B cell (primary cell): ENCODE data around the gene GIMAP6. TPM values are rescaled to one million over a fixed set of nuclear protein-coding genes. Genes with fewer than 3 reads are reported as not detected.
"Not testable (repeated sequence)": the region's sequence is repeated elsewhere in the genome, so short reads cannot be mapped to it uniquely, and the experiment has no call there.

ENCODE experiments used
- ATAC-seq: fragments of 200-7000 bp; cut with Tn5 transposase; one replicate; pipeline ENCODE4 v1.10.0; 2021; ENCODE audit warnings: low read depth, mild to moderate bottlenecking, moderate number of reproducible peaks, moderate library complexity
- CTCF ChIA-PET: fragments of 350-600 bp; sonication (Branson Sonifier 250); formaldehyde crosslinking; loops from one replicate; lab custom pipeline; 2021; ENCODE audit warnings: antibody characterized with exemption, inconsistent platforms; lab: Charles Lee
- POLR2A ChIA-PET: fragments of 350-600 bp; sonication (Branson Sonifier 250); formaldehyde crosslinking; loops from one replicate; lab custom pipeline; 2021; ENCODE audit warnings: antibody characterized with exemption; lab: Charles Lee
- DNase-seq: peaks from one replicate; pipeline ENCODE4 v3.0.0; 2013
- H2AFZ ChIP-seq: 2 replicates; pipeline ENCODE4 v1.6.1; 2012; ENCODE audit warnings: mild to moderate bottlenecking, low read depth, low read length; ENCODE audit not compliant: insufficient read depth, poor library complexity, severe bottlenecking
- H3K27ac ChIP-seq, 2 donors: 1 replicate in 1 of 2; 2 replicates in 1 of 2; pipeline ENCODE4 v1.5.1; 2012 to 2013; ENCODE audit warnings: low read length in 2 of 2, mild to moderate bottlenecking in 2 of 2, moderate library complexity in 1 of 2
- H3K27me3 ChIP-seq, 4 experiments: fragments of 200-600 bp in 1 of 4; sonication (generic) in 1 of 4; replicated peaks in 1 of 4; 1 replicate in 2 of 4; 2 replicates in 2 of 4; pipeline versions ENCODE4 v1.6.1 to v1.7.0; 2013 to 2016; ENCODE audit warnings: low read length in 3 of 4, mild to moderate bottlenecking in 2 of 4, mixed read lengths in 1 of 4, moderate library complexity in 1 of 4; ENCODE audit not compliant: insufficient read depth in 4 of 4, control insufficient read depth in 3 of 4; ENCODE audit errors: control extremely low read depth in 1 of 4
- H3K36me3 ChIP-seq, 2 experiments: replicated peaks in 1 of 2; 1 replicate in 1 of 2; 2 replicates in 1 of 2; pipeline versions ENCODE4 v1.6.1 to v1.7.1; 2013; ENCODE audit warnings: low read length in 1 of 2; ENCODE audit not compliant: insufficient read depth in 2 of 2, control insufficient read depth in 1 of 2; ENCODE audit errors: control extremely low read depth in 1 of 2, extremely low read depth in 1 of 2
- H3K4me1 ChIP-seq, 2 donors: fragments of 200-600 bp in 1 of 2; sonication (generic) in 1 of 2; 1 replicate in 1 of 2; 2 replicates in 1 of 2; pipeline versions ENCODE4 v1.5.1 to v1.6.1; 2013 to 2017; ENCODE audit warnings: low read length in 2 of 2; ENCODE audit not compliant: control insufficient read depth in 2 of 2, insufficient read depth in 2 of 2
- H3K4me2 ChIP-seq: replicated peaks from 2 replicates; pipeline ENCODE3; 2012; ENCODE audit warnings: mild to moderate bottlenecking, low read depth, low read length; ENCODE audit not compliant: poor library complexity, severe bottlenecking
- H3K4me3 ChIP-seq, 5 experiments: fragments of 200-600 bp in 1 of 5; sonication (generic) in 1 of 5; 1 replicate in 3 of 5; 2 replicates in 2 of 5; pipeline versions ENCODE4 v1.5.1 to v1.7.0; 2011 to 2016; ENCODE audit warnings: low read length in 4 of 5, mild to moderate bottlenecking in 4 of 5, low read depth in 2 of 5, control low read depth in 1 of 5, moderate library complexity in 1 of 5; ENCODE audit not compliant: insufficient read depth in 1 of 5; ENCODE audit errors: control extremely low read depth in 1 of 5, extremely low read depth in 1 of 5
- H3K79me2 ChIP-seq: fragments of 200-600 bp; sonication (generic); one replicate; pipeline ENCODE4 v1.6.0; 2016; ENCODE audit warnings: low read length; ENCODE audit not compliant: control insufficient read depth, insufficient read depth
- H3K9ac ChIP-seq: fragments of 200-600 bp; sonication (generic); 2 replicates; pipeline ENCODE4 v1.6.1; 2017; ENCODE audit warnings: mild to moderate bottlenecking, low read length, moderate library complexity
- H3K9me3 ChIP-seq, 3 donors: one replicate each; pipeline versions ENCODE4 v1.6.1 to v1.7.1; 2013; ENCODE audit warnings: low read length in 2 of 3; ENCODE audit not compliant: control insufficient read depth in 2 of 3, insufficient read depth in 1 of 3; ENCODE audit errors: control extremely low read depth in 1 of 3
- H4K20me1 ChIP-seq: 2 replicates; pipeline ENCODE4 v1.6.0; 2012; ENCODE audit warnings: mild to moderate bottlenecking, low read length; ENCODE audit not compliant: insufficient read depth, control insufficient read depth, poor library complexity, severe bottlenecking
- H3K27ac Mint-ChIP-seq: one replicate; pipeline ENCODE4 v1.8.0; 2021; ENCODE audit warnings: mixed read lengths
- H3K27me3 Mint-ChIP-seq: one replicate; pipeline ENCODE4 v1.8.0; 2021; ENCODE audit warnings: mixed read lengths
- H3K4me1 Mint-ChIP-seq: one replicate; pipeline ENCODE4 v1.8.0; 2021; ENCODE audit warnings: mixed read lengths
- H3K4me3 Mint-ChIP-seq: one replicate; pipeline ENCODE4 v1.8.0; 2021; ENCODE audit warnings: mixed read lengths
- H3K9me3 Mint-ChIP-seq: one replicate; pipeline ENCODE4 v1.8.0; 2022; ENCODE audit warnings: mixed read lengths; ENCODE audit not compliant: insufficient read depth
- WGBS: methylation state at CpG from one replicate; pipeline ENCODE4 v1.1.5; 2013; ENCODE audit warnings: missing lambda C conversion rate; ENCODE audit not compliant: insufficient coverage; 5-methylcytosine and 5-hydroxymethylcytosine counted together
- intact Hi-C: fragments of 100-400 bp; cut with micrococcal nuclease; formaldehyde crosslinking; loops from one replicate; pipeline ENCODE4 v1.10.0; 2022
- polyA plus RNA-seq: library from polyadenylated mRNA; depleted of rRNA; stranded (reverse); fragments of >200 nt; gene quantifications from 2 replicates; pipeline ENCODE4 v1.2.3, GENCODE V29; 2012
- total RNA-seq, 2 donors: library from RNA; stranded (reverse); fragments of 120-200 nt in 1 of 2; gene quantifications; 1 replicate in 1 of 2; 2 replicates in 1 of 2; pipeline versions ENCODE4 v1.2.3 to v1.2.4, GENCODE V29; 2013 to 2022

The GIMAP6 gene
- total and polyA plus RNA-seq, 2 donors (not counting 1 experiment from before 2014, with no cell fraction given), result 0.39 to 0.45 TPM

DNA sequence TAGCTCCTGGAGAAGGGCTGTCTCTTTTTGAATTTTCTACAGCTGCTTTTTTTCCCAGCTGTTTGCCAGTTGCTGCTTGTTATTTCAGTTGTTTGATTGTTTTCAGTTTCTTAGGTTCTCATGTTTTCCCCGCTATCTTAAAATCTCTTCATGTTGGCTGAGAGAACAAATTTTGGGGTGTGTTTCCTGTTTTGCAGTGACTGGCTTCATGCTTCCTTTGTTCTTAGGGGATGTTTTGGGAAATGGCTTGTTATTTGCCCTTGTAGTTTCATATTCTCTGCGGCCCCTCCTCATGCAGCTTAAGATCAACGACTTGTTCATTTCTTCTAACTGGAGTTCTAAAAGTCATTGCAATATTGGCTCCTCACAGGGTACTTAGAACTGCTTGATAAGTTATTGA, 44.7 kb upstream of the GIMAP6 start:
- H3K9me3 Mint-ChIP-seq, H3K79me2 ChIP-seq, H4K20me1 ChIP-seq, ATAC-seq, H3K9ac ChIP-seq, intact Hi-C loops, H3K4me2 ChIP-seq, H2AFZ ChIP-seq, H3K27ac Mint-ChIP-seq, H3K27me3 ChIP-seq, CTCF ChIA-PET, H3K27ac ChIP-seq, H3K36me3 ChIP-seq, POLR2A ChIA-PET, DNase-seq, H3K4me3 ChIP-seq, H3K27me3 Mint-ChIP-seq, H3K9me3 ChIP-seq: not testable (repeated sequence)
- peaks cover 7 to 14% of the 10 kb centered on the region in 2 donors for H3K4me1 ChIP-seq
- no CpG with 5 or more reads among the region's 3 CpGs for WGBS
- H3K4me3 Mint-ChIP-seq, result peak overlapping the region; percentile 32
- H3K4me1 Mint-ChIP-seq, result peaks cover 13% of the 10 kb centered on the region

GRCh38 chr7:150676276-150676675, 44.1 kb upstream of the GIMAP6 start:
- intact Hi-C loops, H3K9ac ChIP-seq, H3K27ac ChIP-seq, H3K27ac Mint-ChIP-seq, H3K4me3 ChIP-seq, DNase-seq, H3K4me3 Mint-ChIP-seq, H3K79me2 ChIP-seq, H3K27me3 ChIP-seq, H3K9me3 ChIP-seq, H3K4me2 ChIP-seq, POLR2A ChIA-PET, H3K36me3 ChIP-seq, ATAC-seq, H3K9me3 Mint-ChIP-seq, H3K27me3 Mint-ChIP-seq, H4K20me1 ChIP-seq, H2AFZ ChIP-seq: not testable (repeated sequence)
- CTCF ChIA-PET, result interaction anchor here (1.0 kb wide), 1 partner anchor 102 kb away, joined by 3 read pairs; no protein-coding TSS in a partner anchor
- H3K4me1 ChIP-seq, result peaks cover 7 to 14% of the 10 kb centered on the region in 2 donors
- peaks cover 13% of the 10 kb centered on the region for H3K4me1 Mint-ChIP-seq
